SK-N-SH (cell line): ENCODE measurements around the gene EML2. TPM values are rescaled to one million over a fixed set of nuclear protein-coding genes. Genes with fewer than 3 reads are reported as not detected.

ENCODE experiments used
- EZH2phosphoT487 ChIP-seq: fragments of 200-600 bp; sonication (generic); IDR thresholded peaks from 2 replicates; pipeline ENCODE4 v1.6.1; 2017; ENCODE audit warnings: low read depth, mixed run types, mild to moderate bottlenecking, antibody characterized with exemption, moderate library complexity, borderline replicate concordance
- FOSL2 ChIP-seq: IDR thresholded peaks from 2 replicates; pipeline ENCODE4 v1.4.0; 2012; ENCODE audit warnings: low read depth, mild to moderate bottlenecking, moderate library complexity, borderline replicate concordance
- FOXJ3 ChIP-seq: sonication (generic); formaldehyde crosslinking; IDR thresholded peaks from 2 replicates; pipeline ENCODE4 v1.5.1; 2020; ENCODE audit warnings: mild to moderate bottlenecking, missing genetic modification reagents
- GABPA ChIP-seq: IDR thresholded peaks from 2 replicates; pipeline ENCODE4 v1.4.0; 2012; ENCODE audit warnings: low read depth, mild to moderate bottlenecking
- GATA2 ChIP-seq: sonication (generic); formaldehyde crosslinking; IDR thresholded peaks from 2 replicates; pipeline ENCODE4 v1.5.0; 2020; ENCODE audit warnings: mild to moderate bottlenecking, missing genetic modification reagents
- MXI1 ChIP-seq: IDR thresholded peaks from 2 replicates; pipeline ENCODE4 v1.6.1; 2012; ENCODE audit warnings: mild to moderate bottlenecking, low read depth, low read length, improper control_type of control experiment
- NFIC ChIP-seq: IDR thresholded peaks from 2 replicates; pipeline ENCODE4 v1.4.0; 2012; ENCODE audit warnings: borderline replicate concordance
- NRF1 ChIP-seq: IDR thresholded peaks from 2 replicates; pipeline ENCODE4 v1.6.1; 2012; ENCODE audit warnings: low read depth, mild to moderate bottlenecking, low read length
- POLR2AphosphoS5 ChIP-seq: IDR thresholded peaks from 2 replicates; pipeline ENCODE4 v1.6.1; 2012; ENCODE audit warnings: low read depth, low read length
- RFX5 ChIP-seq: IDR thresholded peaks from 2 replicates; pipeline ENCODE4 v1.6.1; 2012; ENCODE audit warnings: mild to moderate bottlenecking, improper control_type of control experiment, low read length
- SIN3A ChIP-seq: IDR thresholded peaks from 2 replicates; pipeline ENCODE4 v1.6.1; 2012; ENCODE audit warnings: low read depth, mild to moderate bottlenecking, low read length, moderate library complexity, borderline replicate concordance
- SMC3 ChIP-seq: IDR thresholded peaks from 2 replicates; pipeline ENCODE4 v1.6.1; 2012; ENCODE audit warnings: low read depth, low read length, improper control_type of control experiment
- TAF1 ChIP-seq: IDR thresholded peaks from 2 replicates; pipeline ENCODE4 v1.6.1; 2012; ENCODE audit warnings: low read depth, mild to moderate bottlenecking, low read length, moderate library complexity, borderline replicate concordance
- TCF12 ChIP-seq: IDR thresholded peaks from 2 replicates; pipeline ENCODE4 v1.4.0; 2012
- TEAD4 ChIP-seq: IDR thresholded peaks from 2 replicates; pipeline ENCODE4 v1.4.0; 2012; ENCODE audit warnings: mild to moderate bottlenecking, borderline replicate concordance; ENCODE audit not compliant: insufficient read depth
- YY1 ChIP-seq: IDR thresholded peaks from 2 replicates; pipeline ENCODE4 v1.4.0; 2012; ENCODE audit warnings: low read depth, mild to moderate bottlenecking
- polyA plus RNA-seq, 3 experiments: library from polyadenylated mRNA; depleted of rRNA; stranded (reverse); fragments of >200 nt; gene quantifications; 2 replicates each; pipeline ENCODE4 v1.2.3, GENCODE V29; 2012
- TF ChIP-seq, protein P1 (sequence below): IDR thresholded peaks from 2 replicates; pipeline ENCODE4; 2012
- TF ChIP-seq, protein P2 (sequence below): IDR thresholded peaks from 2 replicates; pipeline ENCODE4 v1.4.0; 2012; ENCODE audit warnings: low read depth
- TF ChIP-seq, protein P3 (sequence below): IDR thresholded peaks from 2 replicates; pipeline ENCODE4 v1.4.0; 2012; ENCODE audit warnings: low read depth, borderline replicate concordance
- TF ChIP-seq, protein P4 (sequence below): fragments of 200-600 bp; sonication (generic); IDR thresholded peaks from 2 replicates; pipeline ENCODE4 v1.6.1; 2017; ENCODE audit warnings: antibody characterized with exemption, mild to moderate bottlenecking, moderate library complexity

The EML2 gene
- polyA plus RNA-seq, 1 of the 3 experiments (the other 2 are of a cell fraction): 12.4 TPM

DNA sequence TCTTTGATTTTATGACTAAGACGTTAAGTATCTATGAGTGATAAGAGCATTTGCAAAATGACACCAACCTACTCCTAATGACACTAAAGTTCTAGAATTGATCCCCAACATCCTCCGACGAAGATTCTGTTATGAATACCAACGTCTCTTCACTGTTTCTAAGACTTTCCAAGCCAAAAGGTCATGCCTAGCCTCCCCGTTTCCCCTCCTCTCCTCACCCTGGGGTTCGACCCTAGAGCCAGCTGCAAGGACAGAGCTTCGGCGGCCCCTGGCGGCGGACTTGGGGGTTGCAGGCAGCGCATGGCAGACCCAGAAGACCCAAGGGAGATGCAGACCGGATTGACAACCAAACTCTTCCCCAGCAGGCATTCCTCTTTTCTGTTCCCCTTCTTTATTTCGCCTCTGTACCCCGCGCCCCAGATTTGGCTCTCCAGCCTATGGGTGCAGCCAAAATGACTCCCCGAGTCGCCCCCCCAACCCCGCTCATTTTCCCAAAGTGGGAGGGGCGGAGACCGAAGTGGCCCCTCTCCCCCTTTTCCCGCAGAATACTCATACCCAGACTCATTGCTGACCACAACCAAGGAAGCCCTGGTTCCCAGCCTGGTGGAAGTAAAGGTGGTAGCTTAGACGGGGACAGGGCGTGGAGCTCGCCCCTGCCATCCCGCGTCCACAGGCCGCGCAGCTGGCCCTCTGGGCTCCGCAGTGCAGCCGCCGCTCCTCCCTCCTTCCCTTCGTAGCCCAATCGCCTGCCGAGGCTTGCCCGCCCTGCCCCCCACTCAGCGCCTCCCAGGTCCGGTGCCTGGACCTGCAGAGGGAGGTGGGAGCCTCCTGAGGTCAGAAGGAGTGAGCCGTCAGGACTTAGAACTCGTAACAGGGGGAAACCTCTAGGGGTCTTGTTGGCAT lies 4.1 kb upstream of the EML2 start (continued):
- TF ChIP-seq, protein P1, sequence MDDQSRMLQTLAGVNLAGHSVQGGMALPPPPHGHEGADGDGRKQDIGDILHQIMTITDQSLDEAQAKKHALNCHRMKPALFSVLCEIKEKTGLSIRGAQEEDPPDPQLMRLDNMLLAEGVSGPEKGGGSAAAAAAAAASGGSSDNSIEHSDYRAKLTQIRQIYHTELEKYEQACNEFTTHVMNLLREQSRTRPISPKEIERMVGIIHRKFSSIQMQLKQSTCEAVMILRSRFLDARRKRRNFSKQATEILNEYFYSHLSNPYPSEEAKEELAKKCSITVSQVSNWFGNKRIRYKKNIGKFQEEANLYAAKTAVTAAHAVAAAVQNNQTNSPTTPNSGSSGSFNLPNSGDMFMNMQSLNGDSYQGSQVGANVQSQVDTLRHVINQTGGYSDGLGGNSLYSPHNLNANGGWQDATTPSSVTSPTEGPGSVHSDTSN: no peak
- no peak for TF ChIP-seq YY1
- TF ChIP-seq EZH2phosphoT487: no peak
- TF ChIP-seq FOSL2: 0 out of 2 replicates have a peak, but pooled peaks have one; percentile 20
- TF ChIP-seq GATA2 (CRISPR knock-in tag): no peak
- no peak for TF ChIP-seq POLR2AphosphoS5
- TF ChIP-seq, protein P2, sequence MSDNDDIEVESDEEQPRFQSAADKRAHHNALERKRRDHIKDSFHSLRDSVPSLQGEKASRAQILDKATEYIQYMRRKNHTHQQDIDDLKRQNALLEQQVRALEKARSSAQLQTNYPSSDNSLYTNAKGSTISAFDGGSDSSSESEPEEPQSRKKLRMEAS: no peak
- TF ChIP-seq NRF1: no peak
- TF ChIP-seq, protein P3, sequence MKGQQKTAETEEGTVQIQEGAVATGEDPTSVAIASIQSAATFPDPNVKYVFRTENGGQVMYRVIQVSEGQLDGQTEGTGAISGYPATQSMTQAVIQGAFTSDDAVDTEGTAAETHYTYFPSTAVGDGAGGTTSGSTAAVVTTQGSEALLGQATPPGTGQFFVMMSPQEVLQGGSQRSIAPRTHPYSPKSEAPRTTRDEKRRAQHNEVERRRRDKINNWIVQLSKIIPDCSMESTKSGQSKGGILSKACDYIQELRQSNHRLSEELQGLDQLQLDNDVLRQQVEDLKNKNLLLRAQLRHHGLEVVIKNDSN: no peak
- TF ChIP-seq GABPA: no peak
- no peak; the same call in 1 of the 2 replicates for TF ChIP-seq MXI1
- TF ChIP-seq NFIC: no peak
- 0 out of 2 replicates have a peak, but pooled peaks have one; percentile 18 for TF ChIP-seq TAF1
- TF ChIP-seq RFX5: no peak
- TF ChIP-seq SMC3: peak; percentile 83
- TF ChIP-seq FOXJ3 (CRISPR knock-in tag): no peak
- TF ChIP-seq, protein P4, sequence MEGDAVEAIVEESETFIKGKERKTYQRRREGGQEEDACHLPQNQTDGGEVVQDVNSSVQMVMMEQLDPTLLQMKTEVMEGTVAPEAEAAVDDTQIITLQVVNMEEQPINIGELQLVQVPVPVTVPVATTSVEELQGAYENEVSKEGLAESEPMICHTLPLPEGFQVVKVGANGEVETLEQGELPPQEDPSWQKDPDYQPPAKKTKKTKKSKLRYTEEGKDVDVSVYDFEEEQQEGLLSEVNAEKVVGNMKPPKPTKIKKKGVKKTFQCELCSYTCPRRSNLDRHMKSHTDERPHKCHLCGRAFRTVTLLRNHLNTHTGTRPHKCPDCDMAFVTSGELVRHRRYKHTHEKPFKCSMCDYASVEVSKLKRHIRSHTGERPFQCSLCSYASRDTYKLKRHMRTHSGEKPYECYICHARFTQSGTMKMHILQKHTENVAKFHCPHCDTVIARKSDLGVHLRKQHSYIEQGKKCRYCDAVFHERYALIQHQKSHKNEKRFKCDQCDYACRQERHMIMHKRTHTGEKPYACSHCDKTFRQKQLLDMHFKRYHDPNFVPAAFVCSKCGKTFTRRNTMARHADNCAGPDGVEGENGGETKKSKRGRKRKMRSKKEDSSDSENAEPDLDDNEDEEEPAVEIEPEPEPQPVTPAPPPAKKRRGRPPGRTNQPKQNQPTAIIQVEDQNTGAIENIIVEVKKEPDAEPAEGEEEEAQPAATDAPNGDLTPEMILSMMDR: peak; percentile 99
- no peak for TF ChIP-seq TCF12
- TF ChIP-seq TEAD4: no peak
- TF ChIP-seq SIN3A: no peak
